Measurements from ENCODE around the gene SLC1A2. TPM values are rescaled to one million over a fixed set of nuclear protein-coding genes. Genes with fewer than 3 reads are reported as not detected.

The SLC1A2 gene
- total RNA-seq, 2 donors from 2014 or later: 0.63 to 2.5 TPM

GRCh38 chr11:35289821-35290220 lies 129.5 kb downstream of the SLC1A2 start:
- Histone ChIP-seq H3K9me3 (no peaks in the 10 kb centered on the region), H3K4me1 (no peaks in the 10 kb centered on the region), H3K27ac (no peak overlapping the region), H3K27me3 (no peaks in the 10 kb centered on the region), H3K36me3 (no peaks in the 10 kb centered on the region), H3K4me3 (no peak overlapping the region)
- no peak for DNase-seq (ENCODE audit: low spot score)
- TF ChIP-seq CTCF (IDR thresholded peaks at IDR 0.05): no peak

GRCh38 chr11:35288817-35289541 lies 130.4 kb downstream of the SLC1A2 start:
- no peaks in the 10 kb centered on the region for H3K9me3 ChIP-seq
- no peaks in the 10 kb centered on the region for H3K36me3 ChIP-seq
- no peak for DNase-seq (ENCODE audit: low spot score)
- H3K4me1 ChIP-seq: no peaks in the 10 kb centered on the region
- H3K27ac ChIP-seq: peak overlapping the region in 1 of 2 donors; percentile 24
- TF ChIP-seq CTCF (IDR thresholded peaks at IDR 0.05): no peak
- no peak overlapping the region for H3K4me3 ChIP-seq
- no peaks in the 10 kb centered on the region for H3K27me3 ChIP-seq

GRCh38 chr11:35288309-35288708 lies 131.0 kb downstream of the SLC1A2 start:
- no peak for TF ChIP-seq CTCF (IDR thresholded peaks at IDR 0.05)
- H3K4me3 ChIP-seq: no peak overlapping the region
- H3K4me1 ChIP-seq: no peaks in the 10 kb centered on the region
- H3K36me3 ChIP-seq: no peaks in the 10 kb centered on the region
- DNase-seq (ENCODE audit: low spot score): no peak
- H3K27ac ChIP-seq: no peak overlapping the region
- no peaks in the 10 kb centered on the region for H3K27me3 ChIP-seq
- H3K9me3 ChIP-seq: no peaks in the 10 kb centered on the region

- Histone ChIP-seq H3K27me3 (no peaks in the 10 kb centered on the region), H3K4me1 (peaks cover 0 to 5% of the 10 kb centered on the region in 2 donors), H3K27ac (no peak overlapping the region), H3K9me3 (no peaks in the 10 kb centered on the region), H3K4me3 (no peak overlapping the region), H3K36me3 (no peaks in the 10 kb centered on the region)
- DNase-seq (ENCODE audit: low spot score): no peak
- TF ChIP-seq CTCF (IDR thresholded peaks at IDR 0.05): no peak
Observed at GRCh38 chr11:35287344-35287890, 131.9 kb downstream of the SLC1A2 start.

GRCh38 chr11:35286126-35286525 lies 133.2 kb downstream of the SLC1A2 start:
- no peak for TF ChIP-seq CTCF (IDR thresholded peaks at IDR 0.05)
- H3K27ac ChIP-seq: no peak overlapping the region
- H3K9me3 ChIP-seq: no peaks in the 10 kb centered on the region
- peaks cover 0 to 16% of the 10 kb centered on the region in 2 donors for H3K4me1 ChIP-seq
- no peak for DNase-seq (ENCODE audit: low spot score)
- H3K27me3 ChIP-seq: no peaks in the 10 kb centered on the region
- H3K4me3 ChIP-seq: no peak overlapping the region
- no peaks in the 10 kb centered on the region for H3K36me3 ChIP-seq
